22Rv1 (cell line): ENCODE results near the gene CD300LD.

ENCODE experiments used
- CTCF ChIP-seq: fragments of 450-650 bp; IDR thresholded peaks from 2 replicates; pipeline ENCODE4 v1.5.1; 2017; ENCODE audit warnings: mild to moderate bottlenecking
- ZFX ChIP-seq: fragments of 450-650 bp; IDR thresholded peaks from 2 replicates; pipeline ENCODE4 v1.6.1; 2017; ENCODE audit warnings: antibody characterized with exemption, borderline replicate concordance

GRCh38 chr17:74624131-74624530 lies 32.0 kb upstream of the CD300LD start:
- TF ChIP-seq CTCF (no peak), ZFX (no peak)
